ENCODE measurements around the gene SNX8.

The SNX8 gene

DNA sequence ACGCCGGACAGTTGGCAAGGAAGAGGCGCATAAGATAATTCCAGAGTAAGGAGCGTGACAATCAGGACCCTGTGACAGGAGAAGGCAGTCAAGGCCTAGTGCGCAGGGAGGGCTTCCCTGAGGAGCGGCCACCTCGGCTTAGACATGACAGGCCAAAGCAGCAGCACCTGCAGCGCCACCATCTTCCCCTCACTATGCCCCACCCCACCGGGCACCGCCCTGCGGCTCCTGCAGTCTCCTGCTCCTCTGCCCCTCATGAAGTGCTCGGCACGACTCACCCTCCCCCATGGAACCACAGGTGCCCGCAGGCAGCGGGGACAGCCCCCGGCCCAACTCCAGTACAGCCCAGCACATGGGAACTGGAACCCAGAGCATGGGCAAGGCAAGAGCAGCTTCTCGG lies 93.3 kb downstream of the SNX8 start:
- Mint-ChIP-seq H3K4me1 (peaks cover 14% of the 10 kb centered on the region), H3K36me3 (peaks cover 44% of the 10 kb centered on the region), H3K27ac (no peak overlapping the region), H3K4me3 (no peak overlapping the region), H3K9me3 (no peaks in the 10 kb centered on the region)
- DNase-seq (ENCODE audit: low spot score in 2 of 2) = no peak
- ATAC-seq = no peak

DNA sequence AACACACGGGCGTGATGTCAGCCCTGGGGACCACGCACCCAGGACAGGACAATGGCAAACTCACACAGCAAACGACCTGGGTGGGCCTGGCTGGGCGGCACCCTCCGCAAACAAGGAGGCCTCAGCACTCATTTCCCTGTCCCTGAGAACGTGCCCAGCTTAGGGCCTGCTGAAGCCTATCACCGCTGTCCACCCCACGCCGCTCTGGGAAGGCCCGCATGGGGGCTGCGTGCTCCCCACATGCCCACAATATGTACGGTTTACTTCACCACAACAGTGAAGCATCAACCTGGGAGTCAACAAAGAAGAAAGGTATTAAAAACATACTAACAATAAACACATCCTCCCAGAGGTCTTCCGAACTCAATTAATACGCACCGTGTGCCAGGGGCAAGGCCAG lies 93.7 kb downstream of the SNX8 start:
- H3K9me3 Mint-ChIP-seq = no peaks in the 10 kb centered on the region
- DNase-seq (ENCODE audit: low spot score in 2 of 2) (no peak), ATAC-seq (no peak)
- H3K4me1 Mint-ChIP-seq = peaks cover 19% of the 10 kb centered on the region
- no peak overlapping the region for H3K27ac Mint-ChIP-seq
- H3K4me3 Mint-ChIP-seq = no peak overlapping the region
- peaks cover 46% of the 10 kb centered on the region for H3K36me3 Mint-ChIP-seq

DNA sequence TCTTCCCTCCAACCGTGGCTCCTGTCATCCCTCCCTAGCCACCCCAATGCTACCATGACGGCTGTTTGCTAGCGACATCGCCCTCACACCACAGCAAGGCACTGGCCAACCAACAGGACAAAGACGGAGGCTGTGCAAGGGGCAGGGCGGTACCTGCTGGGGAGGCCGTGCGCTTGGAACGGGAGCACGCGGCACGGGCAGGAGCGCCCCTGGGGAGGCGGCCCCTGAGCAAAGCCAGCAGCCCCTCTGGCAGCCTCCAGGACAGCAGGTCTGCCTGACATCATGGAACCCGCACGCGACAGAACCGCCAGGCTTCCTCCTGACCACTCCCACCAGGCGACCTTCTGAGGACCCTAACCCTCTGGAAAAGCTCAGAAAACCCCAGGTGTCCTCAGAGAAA lies 94.2 kb downstream of the SNX8 start:
- no peak overlapping the region for H3K27ac Mint-ChIP-seq
- H3K4me3 Mint-ChIP-seq = no peak overlapping the region
- ATAC-seq = no peak
- H3K9me3 Mint-ChIP-seq = no peaks in the 10 kb centered on the region
- H3K36me3 Mint-ChIP-seq = peaks cover 50% of the 10 kb centered on the region
- H3K4me1 Mint-ChIP-seq = peaks cover 22% of the 10 kb centered on the region
- no peak for DNase-seq (ENCODE audit: low spot score in 2 of 2)

DNA sequence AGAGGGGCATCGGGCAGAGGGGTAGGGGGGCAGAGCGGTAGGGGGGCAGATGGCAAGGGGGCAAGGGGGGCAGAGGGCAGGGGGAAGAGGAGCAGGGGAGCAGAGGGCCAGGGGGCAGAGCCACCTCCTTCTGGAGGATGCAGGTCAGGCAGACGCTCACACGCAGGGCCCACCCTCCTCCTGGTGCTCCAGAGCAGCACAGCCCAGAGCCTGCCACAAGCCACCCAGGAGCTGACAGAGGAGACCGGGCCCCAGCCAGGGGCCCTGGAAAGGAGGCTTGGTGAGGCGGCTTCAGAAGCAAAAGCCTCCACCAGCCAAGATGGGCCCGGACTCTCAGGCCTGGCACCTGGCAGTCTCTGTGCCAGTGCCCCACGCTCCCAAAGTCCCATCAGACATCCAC lies 94.6 kb downstream of the SNX8 start:
- Mint-ChIP-seq H3K4me1 (peaks cover 25% of the 10 kb centered on the region), H3K36me3 (peaks cover 55% of the 10 kb centered on the region), H3K4me3 (no peak overlapping the region), H3K9me3 (no peaks in the 10 kb centered on the region), H3K27ac (no peak overlapping the region)
- ATAC-seq = no peak
- no peak for DNase-seq (ENCODE audit: low spot score in 2 of 2)

DNA sequence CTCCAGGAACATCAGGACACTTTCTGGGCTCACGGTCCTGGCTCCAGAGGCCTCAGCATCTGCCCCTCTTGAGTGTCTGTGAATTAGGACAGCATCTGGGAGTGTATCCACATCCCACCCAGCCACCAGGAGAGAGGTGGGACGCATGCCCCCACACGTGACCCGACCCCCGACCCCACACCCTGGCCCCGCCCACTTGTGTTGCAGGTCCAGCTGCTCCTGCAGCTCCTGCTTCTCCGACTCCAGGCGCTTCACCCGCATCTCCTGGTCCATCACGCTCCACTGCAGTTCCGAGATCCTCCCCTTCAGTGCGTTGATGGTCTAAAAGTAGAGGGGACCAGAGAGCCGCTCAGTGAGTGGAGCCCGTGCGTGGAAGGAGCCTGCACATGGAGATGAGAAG lies 95.1 kb downstream of the SNX8 start:
- Mint-ChIP-seq H3K36me3 (peaks cover 56% of the 10 kb centered on the region), H3K4me3 (no peak overlapping the region), H3K9me3 (no peaks in the 10 kb centered on the region), H3K27ac (no peak overlapping the region), H3K4me1 (peaks cover 26% of the 10 kb centered on the region)
- DNase-seq (ENCODE audit: low spot score in 2 of 2) = no peak
- no peak for ATAC-seq

DNA sequence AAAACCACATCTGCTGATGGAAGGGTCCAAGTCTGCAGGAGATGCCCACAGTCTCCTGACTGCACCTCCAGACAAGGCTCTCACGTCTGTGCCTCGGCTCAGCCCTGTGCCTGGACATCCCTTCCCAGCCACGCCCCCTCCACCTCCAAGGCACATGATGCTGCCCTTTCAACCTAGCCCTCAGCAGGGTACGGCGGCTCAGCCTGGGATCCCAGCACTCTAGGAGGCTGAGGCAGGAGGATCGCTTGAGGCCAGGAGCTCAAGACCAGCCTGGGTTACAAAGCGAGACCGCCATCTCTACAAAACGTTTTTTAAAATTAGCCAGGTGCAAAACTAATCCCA lies 95.8 kb downstream of the SNX8 start:
- ATAC-seq = no peak
- no peak for DNase-seq (ENCODE audit: low spot score in 2 of 2)
- no peak overlapping the region for H3K4me3 Mint-ChIP-seq
- H3K36me3 Mint-ChIP-seq = peaks cover 57% of the 10 kb centered on the region
- peaks cover 30% of the 10 kb centered on the region for H3K4me1 Mint-ChIP-seq
- no peak overlapping the region for H3K27ac Mint-ChIP-seq
- H3K9me3 Mint-ChIP-seq = no peaks in the 10 kb centered on the region

DNA sequence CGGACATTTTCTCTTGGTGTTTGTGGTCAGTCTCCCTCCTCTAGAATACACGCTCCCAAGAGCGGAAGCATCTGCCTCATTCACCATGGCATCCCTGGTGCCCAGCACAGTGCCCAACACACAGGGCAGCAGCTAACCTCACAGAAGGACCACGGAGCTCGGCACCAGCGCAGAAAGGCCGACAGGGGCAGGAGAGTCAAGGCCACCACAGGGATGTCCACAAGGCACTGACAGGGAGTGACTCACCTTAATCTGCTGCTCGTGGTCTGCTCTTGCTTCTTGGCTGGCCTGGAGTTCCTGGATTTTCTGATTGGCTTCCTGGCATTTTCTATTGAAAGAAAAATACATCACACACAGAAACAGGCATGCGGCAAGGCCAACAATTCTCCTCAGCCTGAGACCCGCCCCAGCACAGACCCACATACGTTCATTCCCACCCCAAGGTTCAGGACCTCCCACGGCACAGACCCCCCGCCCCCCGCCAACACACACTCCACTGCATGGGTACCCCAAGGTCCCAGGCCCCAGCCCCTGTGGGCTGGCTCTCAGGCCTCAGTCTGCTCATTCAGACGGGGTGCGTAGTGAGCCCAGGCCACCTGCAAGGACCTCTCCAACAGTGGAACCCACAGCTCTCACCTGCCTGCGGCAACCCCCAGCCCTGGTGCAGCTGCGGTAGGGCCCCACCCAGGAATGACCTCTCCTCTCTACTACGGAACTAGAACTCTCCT lies 96.4 kb downstream of the SNX8 start:
- no peak for DNase-seq (ENCODE audit: low spot score in 2 of 2)
- Mint-ChIP-seq H3K9me3 (no peaks in the 10 kb centered on the region), H3K4me1 (peaks cover 30% of the 10 kb centered on the region), H3K27ac (no peak overlapping the region), H3K36me3 (peaks cover 60% of the 10 kb centered on the region), H3K4me3 (no peak overlapping the region)
- no peak for ATAC-seq

DNA sequence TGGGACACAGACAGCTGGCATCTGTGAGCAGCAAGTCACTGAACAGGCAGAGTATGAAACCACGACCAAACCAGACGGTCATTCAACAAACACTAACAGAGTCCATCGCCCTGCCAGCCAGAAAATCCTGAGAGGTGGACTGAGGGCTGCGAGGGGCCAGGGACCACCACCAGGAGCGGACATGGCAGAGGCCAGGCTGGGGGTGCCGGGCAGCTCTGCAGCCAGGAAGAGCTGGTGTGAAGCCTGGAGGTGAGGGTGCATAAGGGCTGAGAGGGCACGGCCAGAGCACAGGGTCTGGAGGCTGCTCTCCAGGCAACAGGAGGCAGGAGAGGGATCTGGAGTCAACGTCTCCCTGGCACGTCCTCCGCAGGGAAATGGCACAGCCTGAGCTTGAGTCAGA lies 97.0 kb downstream of the SNX8 start:
- Mint-ChIP-seq H3K4me1 (peaks cover 31% of the 10 kb centered on the region), H3K9me3 (no peaks in the 10 kb centered on the region), H3K27ac (no peak overlapping the region), H3K36me3 (peaks cover 58% of the 10 kb centered on the region), H3K4me3 (no peak overlapping the region)
- no peak for DNase-seq (ENCODE audit: low spot score in 2 of 2)
- no peak for ATAC-seq

DNA sequence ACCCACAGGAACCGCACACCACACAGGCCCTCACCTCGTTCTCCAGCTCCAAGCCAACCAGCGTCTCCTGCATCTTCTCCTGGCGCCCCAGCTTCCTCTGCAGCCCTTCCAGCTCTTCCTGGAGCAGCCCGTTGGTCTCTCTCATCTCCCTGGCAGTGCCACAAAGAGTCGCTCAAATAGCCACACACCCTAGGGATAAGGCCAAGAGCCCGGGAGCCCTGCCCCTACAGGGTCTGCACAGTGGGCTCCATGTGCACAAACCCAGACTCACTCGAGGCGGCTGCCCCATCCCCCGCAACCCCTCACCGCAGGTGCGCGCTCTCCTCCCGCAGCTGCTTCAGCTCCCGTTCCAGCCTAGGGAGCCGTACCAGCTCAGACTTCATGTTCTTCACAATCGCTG lies 98.4 kb downstream of the SNX8 start:
- ATAC-seq (no peak), DNase-seq (ENCODE audit: low spot score in 2 of 2) (no peak)
- Mint-ChIP-seq H3K4me1 (peaks cover 31% of the 10 kb centered on the region), H3K9me3 (no peaks in the 10 kb centered on the region), H3K27ac (peak overlapping the region; percentile 83), H3K4me3 (peak overlapping the region; percentile 4), H3K36me3 (peaks cover 60% of the 10 kb centered on the region)

DNA sequence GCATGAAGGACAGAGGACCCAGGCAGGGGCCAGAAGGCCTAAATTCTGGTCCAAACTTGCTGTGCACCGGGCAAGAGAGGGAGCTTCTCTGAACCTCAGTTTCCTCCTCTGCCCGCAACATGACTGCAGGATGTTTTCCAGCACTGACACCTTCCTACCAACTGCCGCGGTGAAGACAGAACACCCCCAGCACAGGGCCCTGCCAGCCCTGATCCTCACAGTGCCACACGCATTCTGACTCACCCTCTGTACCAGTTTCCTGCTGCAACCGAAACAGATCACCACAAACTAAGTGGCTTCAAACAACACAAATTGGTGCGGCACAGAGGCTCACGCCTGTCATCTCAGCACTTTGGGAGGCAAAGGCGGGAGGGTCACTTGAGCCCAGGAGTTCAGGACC lies 99.6 kb downstream of the SNX8 start:
- Mint-ChIP-seq H3K36me3 (peaks cover 60% of the 10 kb centered on the region), H3K4me3 (no peak overlapping the region), H3K27ac (peak overlapping the region; percentile 82), H3K9me3 (no peaks in the 10 kb centered on the region), H3K4me1 (peaks cover 31% of the 10 kb centered on the region)
- DNase-seq (ENCODE audit: low spot score in 2 of 2) (peak in 1 of 2 donors; percentile 17), ATAC-seq (peak; percentile 91)

DNA sequence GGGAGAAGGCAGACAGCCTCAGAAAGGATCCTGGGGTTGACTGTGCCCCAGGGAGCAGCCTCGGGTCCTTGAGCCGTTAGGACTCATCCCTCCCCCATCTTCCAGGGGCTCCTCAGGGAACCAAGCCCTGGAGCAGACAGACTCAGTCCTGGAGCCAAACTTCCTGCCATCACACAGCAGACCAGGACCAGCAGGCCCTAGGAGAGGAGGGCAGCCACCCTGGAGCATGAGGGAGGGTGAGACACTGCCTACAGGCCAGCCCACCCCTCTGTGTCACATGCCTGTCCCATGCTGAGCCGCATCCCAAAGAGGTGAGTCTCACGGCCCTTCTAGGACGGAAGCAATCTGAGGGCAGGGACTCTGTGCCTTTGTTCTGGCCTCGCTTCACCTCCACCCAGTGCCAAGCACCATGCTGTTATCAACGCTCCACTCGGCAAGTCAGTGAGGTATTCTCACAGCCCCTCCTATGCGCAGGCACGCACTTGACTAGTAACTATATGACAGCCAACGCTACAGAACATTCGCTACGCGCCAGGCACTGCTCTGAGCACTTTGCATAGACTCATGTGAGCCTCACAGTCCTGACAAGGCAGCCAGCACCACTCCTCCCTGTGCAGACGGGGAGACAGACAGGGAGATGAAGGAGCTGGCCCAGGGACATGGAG lies 100.6 kb downstream of the SNX8 start:
- H3K9me3 Mint-ChIP-seq = no peaks in the 10 kb centered on the region
- H3K4me1 Mint-ChIP-seq = peaks cover 37% of the 10 kb centered on the region
- peaks cover 66% of the 10 kb centered on the region for H3K36me3 Mint-ChIP-seq
- peak overlapping the region; percentile 15 for H3K4me3 Mint-ChIP-seq
- no peak for ATAC-seq
- no peak for DNase-seq (ENCODE audit: low spot score in 2 of 2)
- H3K27ac Mint-ChIP-seq = peak overlapping the region; percentile 82

DNA sequence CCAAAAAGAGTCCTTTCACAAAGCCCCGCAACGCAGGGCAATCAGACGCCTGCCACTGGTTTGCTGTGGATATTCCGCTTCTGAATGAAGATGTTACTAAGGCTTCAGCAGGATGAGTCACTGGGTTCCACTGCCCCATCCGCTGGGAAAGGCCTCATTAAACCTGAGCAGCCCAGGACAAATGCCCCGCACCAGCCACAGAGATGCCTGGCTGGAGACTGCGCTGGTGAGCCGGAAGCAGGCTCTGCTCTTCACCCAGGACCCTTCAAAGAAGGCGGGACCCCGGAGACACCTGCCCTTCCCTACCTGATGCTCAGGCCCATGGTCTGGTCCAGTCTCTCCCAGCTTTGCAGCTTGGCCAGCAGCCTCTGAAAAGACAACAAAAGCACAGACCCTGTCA lies 101.3 kb downstream of the SNX8 start:
- Mint-ChIP-seq H3K4me3 (no peak overlapping the region), H3K4me1 (peaks cover 40% of the 10 kb centered on the region), H3K36me3 (peaks cover 68% of the 10 kb centered on the region), H3K27ac (no peak overlapping the region), H3K9me3 (no peaks in the 10 kb centered on the region)
- DNase-seq (ENCODE audit: low spot score in 2 of 2) (no peak), ATAC-seq (no peak)

DNA sequence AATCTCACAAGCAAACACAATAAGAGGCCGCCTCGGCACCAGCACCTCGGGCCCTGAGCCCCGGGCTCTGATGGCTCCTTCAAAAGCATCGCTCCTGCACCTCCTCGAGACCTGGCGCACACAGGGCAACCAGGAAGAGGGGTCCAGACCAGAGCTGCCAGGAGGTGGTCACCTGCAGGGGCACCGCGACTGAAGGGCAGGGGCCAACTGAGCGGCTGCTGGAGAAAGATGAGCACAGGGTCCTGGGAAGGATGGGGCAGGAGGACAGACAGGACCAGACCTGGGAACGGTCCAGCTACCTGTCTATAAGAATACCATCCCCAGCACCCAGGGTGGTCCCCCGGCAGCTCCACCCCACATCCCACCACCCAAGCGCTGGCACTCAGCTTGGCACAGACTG lies 102.3 kb downstream of the SNX8 start:
- ATAC-seq = no peak
- no peak overlapping the region for H3K4me3 Mint-ChIP-seq
- H3K36me3 Mint-ChIP-seq = peaks cover 66% of the 10 kb centered on the region
- peaks cover 40% of the 10 kb centered on the region for H3K4me1 Mint-ChIP-seq
- H3K9me3 Mint-ChIP-seq = no peaks in the 10 kb centered on the region
- no peak overlapping the region for H3K27ac Mint-ChIP-seq
- DNase-seq (ENCODE audit: low spot score in 2 of 2) = no peak

DNA sequence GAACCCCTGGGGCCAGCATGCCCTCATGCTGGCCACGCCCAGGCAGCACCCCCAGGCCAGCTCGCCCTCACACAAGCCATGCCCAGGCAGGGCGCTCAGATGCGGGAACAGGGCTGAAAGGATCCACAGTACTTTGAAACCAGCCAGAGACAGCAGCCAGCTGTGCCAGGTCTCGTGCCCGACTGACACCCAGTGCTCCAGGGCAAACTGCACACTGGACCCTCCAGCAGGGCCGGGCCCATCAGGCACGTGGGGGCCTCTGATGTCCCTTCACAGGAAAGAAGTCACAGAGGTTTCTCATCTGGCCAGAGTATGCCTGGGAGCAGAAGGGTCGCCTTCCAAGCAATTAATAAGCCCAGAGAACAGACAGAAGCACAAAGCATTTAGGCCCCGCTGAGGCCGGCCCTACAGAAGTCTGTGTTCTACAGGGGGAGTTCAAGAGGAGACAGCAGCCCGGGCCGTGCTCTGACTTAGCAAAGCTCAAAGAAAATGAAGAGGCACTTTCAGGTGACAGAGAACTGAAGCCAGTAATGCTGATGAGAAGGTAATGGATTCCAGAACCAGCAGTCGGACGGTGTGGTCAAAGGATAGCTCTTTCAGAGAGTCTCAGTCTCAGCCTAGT lies 102.9 kb downstream of the SNX8 start:
- Mint-ChIP-seq H3K9me3 (no peaks in the 10 kb centered on the region), H3K4me1 (peaks cover 40% of the 10 kb centered on the region), H3K27ac (no peak overlapping the region), H3K4me3 (no peak overlapping the region), H3K36me3 (peaks cover 63% of the 10 kb centered on the region)
- ATAC-seq = no peak
- DNase-seq (ENCODE audit: low spot score in 2 of 2) = no peak

DNA sequence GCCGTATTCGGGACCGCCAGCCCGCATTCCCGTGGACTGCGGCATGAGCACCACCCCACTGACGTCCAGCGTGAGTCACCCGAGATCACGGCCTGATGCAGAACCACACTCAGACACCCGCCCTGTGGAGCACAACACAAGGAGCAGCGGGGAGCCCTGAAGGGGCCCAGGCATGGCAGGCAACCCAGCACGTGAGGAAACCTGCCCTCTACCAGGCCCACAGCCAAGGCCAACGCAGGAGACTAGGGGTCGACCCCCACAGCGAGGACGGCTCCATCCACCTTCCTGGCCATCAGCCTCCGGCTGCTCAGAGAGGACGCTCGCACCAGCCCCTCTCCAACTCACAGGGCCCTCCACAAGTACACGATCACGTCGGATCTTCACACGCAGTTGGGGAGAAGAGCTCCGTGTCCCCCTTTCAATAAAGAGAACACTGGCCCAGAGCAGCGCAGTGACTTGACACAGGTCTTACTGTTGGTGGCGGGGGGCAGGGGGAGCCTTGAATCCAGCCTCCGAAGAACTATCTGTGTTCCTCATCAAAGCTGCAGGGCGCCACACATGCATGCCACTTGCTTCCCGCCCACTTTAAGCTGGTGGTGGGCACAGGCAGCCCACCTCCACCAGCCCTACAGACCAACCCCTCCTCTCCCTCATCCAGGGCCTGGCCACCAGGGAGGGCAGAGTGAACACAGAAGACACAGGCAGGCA lies 103.5 kb downstream of the SNX8 start:
- Mint-ChIP-seq H3K4me1 (peaks cover 33% of the 10 kb centered on the region), H3K27ac (no peak overlapping the region), H3K36me3 (peaks cover 59% of the 10 kb centered on the region), H3K9me3 (no peaks in the 10 kb centered on the region), H3K4me3 (no peak overlapping the region)
- ATAC-seq (no peak), DNase-seq (ENCODE audit: low spot score in 2 of 2) (no peak)

DNA sequence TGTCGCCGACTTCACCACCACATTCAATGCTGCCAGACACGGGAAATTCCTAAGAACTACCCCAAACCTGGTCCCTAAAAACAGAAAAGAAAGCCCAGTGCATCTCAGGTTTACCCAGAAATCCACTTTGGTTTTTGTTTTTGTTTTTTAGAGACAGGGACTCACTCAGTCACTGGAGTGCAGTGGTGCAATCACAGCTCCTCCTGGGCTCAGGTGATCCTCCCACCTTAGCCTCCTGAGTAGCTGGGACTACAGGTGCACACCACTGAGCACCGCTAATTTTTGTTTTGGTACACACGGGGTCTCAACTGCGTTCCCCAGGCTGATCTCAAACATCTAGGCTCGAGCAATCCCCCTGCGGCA lies 104.3 kb downstream of the SNX8 start:
- no peak for ATAC-seq
- peaks cover 59% of the 10 kb centered on the region for H3K36me3 Mint-ChIP-seq
- H3K27ac Mint-ChIP-seq = peak overlapping the region; percentile 57
- no peaks in the 10 kb centered on the region for H3K9me3 Mint-ChIP-seq
- H3K4me1 Mint-ChIP-seq = peaks cover 28% of the 10 kb centered on the region
- H3K4me3 Mint-ChIP-seq = no peak overlapping the region
- no peak for DNase-seq (ENCODE audit: low spot score in 2 of 2)
